Mucosa of stomach (tissue), 1 donor: ENCODE measurements around the gene TCIRG1.

Source experiments
- H3K27me3 ChIP-seq: one replicate; pipeline ENCODE4 v1.7.0; 2013; ENCODE audit warnings: mild to moderate bottlenecking, low read length; ENCODE audit not compliant: control insufficient read depth, insufficient read depth
- H3K36me3 ChIP-seq: one replicate; pipeline ENCODE4 v1.7.0; 2013; ENCODE audit warnings: low read length; ENCODE audit not compliant: control insufficient read depth, insufficient read depth
- H3K4me1 ChIP-seq: one replicate; pipeline ENCODE4 v1.7.0; 2013; ENCODE audit warnings: mild to moderate bottlenecking, low read length; ENCODE audit not compliant: control insufficient read depth, insufficient read depth
- H3K4me3 ChIP-seq: one replicate; pipeline ENCODE4 v1.7.0; 2013; ENCODE audit warnings: low read length
- H3K9ac ChIP-seq: one replicate; pipeline ENCODE4 v1.7.0; 2013; ENCODE audit warnings: mild to moderate bottlenecking, low read length, moderate library complexity
- H3K9me3 ChIP-seq: one replicate; pipeline ENCODE4 v1.7.0; 2013; ENCODE audit warnings: mild to moderate bottlenecking, low read length, moderate library complexity; ENCODE audit not compliant: control insufficient read depth
- donor health status: Pancreatic carcinoma.

TCIRG1 gene

DNA sequence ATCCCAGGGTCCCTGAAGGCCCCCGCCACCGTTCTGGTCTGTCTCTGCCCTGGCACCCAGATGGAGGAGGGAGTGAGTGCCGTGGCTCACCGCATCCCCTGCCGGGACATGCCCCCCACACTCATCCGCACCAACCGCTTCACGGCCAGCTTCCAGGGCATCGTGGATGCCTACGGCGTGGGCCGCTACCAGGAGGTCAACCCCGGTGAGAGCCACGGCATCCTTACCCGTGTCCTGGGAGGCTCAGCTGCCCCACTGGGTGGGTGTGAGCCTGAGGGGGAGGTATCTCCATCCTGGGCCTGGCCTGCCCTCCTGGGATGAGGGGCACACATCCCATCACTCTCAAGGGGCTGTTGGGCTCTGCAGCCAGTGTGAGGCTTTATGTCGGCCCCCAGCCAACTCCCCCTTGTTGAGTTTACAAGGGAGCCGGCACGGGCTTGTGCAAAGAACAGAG is 6.1 kb downstream of the TCIRG1 start:
- Histone ChIP-seq H3K4me1 (peaks cover 10% of the 10 kb centered on the region), H3K9ac (no peak overlapping the region), H3K27me3 (no peaks in the 10 kb centered on the region), H3K9me3 (no peaks in the 10 kb centered on the region), H3K36me3 (peaks cover 11% of the 10 kb centered on the region), H3K4me3 (no peak overlapping the region)

DNA sequence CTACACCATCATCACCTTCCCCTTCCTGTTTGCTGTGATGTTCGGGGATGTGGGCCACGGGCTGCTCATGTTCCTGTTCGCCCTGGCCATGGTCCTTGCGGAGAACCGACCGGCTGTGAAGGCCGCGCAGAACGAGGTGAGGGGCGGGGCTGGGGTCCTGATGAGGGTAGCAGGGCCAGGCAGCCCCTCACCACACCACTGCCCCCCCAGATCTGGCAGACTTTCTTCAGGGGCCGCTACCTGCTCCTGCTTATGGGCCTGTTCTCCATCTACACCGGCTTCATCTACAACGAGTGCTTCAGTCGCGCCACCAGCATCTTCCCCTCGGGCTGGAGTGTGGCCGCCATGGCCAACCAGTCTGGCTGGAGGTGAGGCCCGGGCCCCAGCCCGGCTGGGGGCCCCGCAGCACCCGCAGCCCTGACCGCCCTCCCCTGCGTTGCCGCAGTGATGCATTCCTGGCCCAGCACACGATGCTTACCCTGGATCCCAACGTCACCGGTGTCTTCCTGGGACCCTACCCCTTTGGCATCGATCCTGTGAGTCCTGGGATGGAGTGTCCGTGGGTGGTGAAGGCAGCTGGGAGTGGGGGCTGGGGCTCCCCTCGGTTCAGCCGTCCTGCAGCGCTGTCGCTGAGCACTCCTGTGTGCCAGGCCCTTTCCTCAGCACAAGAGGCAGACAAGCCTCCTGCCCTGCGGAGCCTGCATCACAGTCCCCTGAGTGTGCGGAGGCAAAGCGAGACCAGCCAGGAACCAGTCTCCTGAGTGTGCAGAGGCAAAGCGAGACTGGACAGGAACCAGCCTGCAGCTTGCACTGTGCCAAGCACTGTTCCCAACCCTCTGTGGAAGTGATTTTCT is 8.8 kb downstream of the TCIRG1 start:
- Histone ChIP-seq H3K27me3 (no peaks in the 10 kb centered on the region), H3K4me1 (no peaks in the 10 kb centered on the region), H3K4me3 (no peak overlapping the region), H3K36me3 (peaks cover 16% of the 10 kb centered on the region), H3K9me3 (no peaks in the 10 kb centered on the region), H3K9ac (no peak overlapping the region)

DNA sequence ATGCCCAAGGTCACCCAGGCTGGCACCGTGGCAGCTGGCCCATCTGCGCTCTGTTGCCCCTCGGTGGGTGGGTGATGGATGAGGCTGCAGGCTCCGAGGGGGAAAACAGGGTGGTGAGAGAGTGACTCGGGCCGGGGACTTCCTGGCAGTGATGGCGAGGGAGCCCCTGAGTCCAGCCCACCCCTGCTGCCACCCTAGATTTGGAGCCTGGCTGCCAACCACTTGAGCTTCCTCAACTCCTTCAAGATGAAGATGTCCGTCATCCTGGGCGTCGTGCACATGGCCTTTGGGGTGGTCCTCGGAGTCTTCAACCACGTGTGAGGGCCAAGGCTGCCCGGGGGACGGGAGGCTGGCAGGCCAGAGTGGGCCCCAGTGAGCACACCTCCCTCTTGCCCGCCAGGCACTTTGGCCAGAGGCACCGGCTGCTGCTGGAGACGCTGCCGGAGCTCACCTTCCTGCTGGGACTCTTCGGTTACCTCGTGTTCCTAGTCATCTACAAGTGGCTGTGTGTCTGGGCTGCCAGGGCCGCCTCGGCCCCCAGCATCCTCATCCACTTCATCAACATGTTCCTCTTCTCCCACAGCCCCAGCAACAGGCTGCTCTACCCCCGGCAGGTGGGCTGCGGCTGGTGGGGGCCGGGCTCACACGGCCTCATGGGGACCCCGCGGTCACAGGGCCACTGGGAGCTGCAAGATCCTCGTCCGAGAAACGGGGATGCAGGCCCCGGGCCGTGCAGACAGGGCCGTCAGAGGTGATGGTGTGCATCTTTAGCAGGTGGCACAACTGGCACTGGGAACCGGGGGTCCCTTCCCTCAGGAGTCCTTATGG is 10.1 kb downstream of the TCIRG1 start:
- Histone ChIP-seq H3K4me1 (no peaks in the 10 kb centered on the region), H3K9ac (no peak overlapping the region), H3K4me3 (no peak overlapping the region), H3K36me3 (peaks cover 16% of the 10 kb centered on the region), H3K9me3 (no peaks in the 10 kb centered on the region), H3K27me3 (no peaks in the 10 kb centered on the region)

DNA sequence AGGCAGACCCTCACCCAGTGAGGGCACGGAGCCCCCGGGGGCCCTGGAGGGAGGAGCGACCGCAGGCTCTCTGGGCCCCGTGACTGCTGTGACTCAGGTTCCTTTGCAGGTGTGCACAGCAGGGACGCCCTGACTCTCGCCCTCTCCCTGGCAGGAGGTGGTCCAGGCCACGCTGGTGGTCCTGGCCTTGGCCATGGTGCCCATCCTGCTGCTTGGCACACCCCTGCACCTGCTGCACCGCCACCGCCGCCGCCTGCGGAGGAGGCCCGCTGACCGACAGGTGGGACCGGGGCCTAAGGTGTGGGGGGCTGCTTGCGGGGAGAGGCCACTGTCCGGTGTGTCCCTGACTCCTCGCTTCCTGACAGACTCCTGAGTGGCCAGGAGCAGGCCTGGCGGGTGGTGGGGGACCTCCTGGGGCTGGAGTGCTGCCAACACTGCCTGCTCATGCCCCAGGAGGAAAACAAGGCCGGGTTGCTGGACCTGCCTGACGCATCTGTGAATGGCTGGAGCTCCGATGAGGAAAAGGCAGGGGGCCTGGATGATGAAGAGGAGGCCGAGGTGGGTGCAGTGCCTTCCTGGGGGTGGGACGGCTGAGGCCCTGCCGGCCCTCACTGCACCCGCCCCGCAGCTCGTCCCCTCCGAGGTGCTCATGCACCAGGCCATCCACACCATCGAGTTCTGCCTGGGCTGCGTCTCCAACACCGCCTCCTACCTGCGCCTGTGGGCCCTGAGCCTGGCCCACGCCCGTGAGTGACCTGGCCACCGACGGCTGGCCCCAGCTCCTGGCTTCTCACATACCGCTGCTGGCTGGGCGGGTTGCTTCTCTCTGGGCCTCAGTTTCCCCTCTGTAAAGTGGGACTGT is 10.9 kb downstream of the TCIRG1 start:
- Histone ChIP-seq H3K27me3 (no peaks in the 10 kb centered on the region), H3K4me3 (no peak overlapping the region), H3K9me3 (no peaks in the 10 kb centered on the region), H3K36me3 (peaks cover 14% of the 10 kb centered on the region), H3K4me1 (no peaks in the 10 kb centered on the region), H3K9ac (no peak overlapping the region)

DNA sequence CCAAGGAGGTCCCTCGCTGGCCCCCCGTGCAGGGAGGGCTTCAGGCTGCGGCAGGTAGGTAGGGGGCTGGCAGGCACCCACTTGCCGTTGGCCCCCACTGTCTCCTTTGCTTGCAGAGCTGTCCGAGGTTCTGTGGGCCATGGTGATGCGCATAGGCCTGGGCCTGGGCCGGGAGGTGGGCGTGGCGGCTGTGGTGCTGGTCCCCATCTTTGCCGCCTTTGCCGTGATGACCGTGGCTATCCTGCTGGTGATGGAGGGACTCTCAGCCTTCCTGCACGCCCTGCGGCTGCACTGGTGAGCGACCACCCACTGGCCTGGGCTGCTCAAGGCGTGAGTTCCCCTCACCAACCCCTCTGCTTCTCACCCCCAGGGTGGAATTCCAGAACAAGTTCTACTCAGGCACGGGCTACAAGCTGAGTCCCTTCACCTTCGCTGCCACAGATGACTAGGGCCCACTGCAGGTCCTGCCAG is 11.6 kb downstream of the TCIRG1 start:
- H3K9me3 ChIP-seq: no peaks in the 10 kb centered on the region
- no peaks in the 10 kb centered on the region for H3K27me3 ChIP-seq
- H3K4me3 ChIP-seq: no peak overlapping the region
- H3K36me3 ChIP-seq: peaks cover 10% of the 10 kb centered on the region
- H3K9ac ChIP-seq: no peak overlapping the region
- no peaks in the 10 kb centered on the region for H3K4me1 ChIP-seq

DNA sequence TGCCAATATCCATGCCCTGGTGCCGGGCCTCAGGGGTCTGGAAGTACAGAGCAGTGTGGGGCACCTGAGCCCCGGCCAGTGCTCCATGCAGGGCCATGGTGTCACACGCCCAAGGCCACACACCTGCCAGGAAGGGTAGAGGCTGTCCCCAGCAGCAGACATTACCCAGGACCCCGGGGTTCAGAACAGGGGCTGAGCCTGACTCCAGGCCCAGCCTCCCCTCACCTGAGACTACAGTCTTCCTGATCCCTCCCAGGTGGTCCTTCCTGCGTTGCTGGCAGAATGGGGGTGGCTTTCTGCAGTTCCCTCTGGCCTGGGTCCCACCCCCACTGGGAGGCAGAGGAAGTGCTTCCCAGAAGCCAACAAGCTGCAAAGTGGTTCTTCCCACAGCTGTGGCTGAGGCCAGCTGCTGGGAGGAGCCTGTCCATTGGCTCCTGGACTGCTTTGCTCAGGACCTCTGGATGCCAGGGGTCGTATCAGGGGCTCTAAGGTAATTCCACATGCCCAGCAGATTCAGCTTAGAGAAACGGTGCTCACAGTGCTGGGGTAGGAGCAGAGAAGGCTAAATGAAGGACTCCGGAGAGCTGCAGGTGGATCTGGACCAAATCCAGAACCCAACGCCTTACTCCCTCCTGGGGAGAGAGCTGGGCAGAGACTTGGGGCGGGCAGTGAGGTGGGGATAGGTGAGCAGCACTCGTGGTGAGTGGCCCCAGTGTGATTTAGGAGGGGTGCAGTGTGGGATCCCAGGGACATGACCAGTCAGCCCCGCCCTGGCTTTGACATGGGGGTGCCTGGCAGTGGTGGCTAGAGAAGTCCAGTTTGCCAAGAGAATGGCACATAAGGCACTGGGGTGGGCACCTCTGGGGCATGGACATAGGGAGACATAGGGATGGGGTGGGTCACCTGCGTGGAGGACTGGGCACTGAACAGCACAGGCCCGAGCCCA is 12.6 kb downstream of the TCIRG1 start:
- no peak overlapping the region for H3K9ac ChIP-seq
- no peaks in the 10 kb centered on the region for H3K9me3 ChIP-seq
- no peak overlapping the region for H3K4me3 ChIP-seq
- no peaks in the 10 kb centered on the region for H3K4me1 ChIP-seq
- H3K36me3 ChIP-seq: peaks cover 10% of the 10 kb centered on the region
- H3K27me3 ChIP-seq: no peaks in the 10 kb centered on the region

DNA sequence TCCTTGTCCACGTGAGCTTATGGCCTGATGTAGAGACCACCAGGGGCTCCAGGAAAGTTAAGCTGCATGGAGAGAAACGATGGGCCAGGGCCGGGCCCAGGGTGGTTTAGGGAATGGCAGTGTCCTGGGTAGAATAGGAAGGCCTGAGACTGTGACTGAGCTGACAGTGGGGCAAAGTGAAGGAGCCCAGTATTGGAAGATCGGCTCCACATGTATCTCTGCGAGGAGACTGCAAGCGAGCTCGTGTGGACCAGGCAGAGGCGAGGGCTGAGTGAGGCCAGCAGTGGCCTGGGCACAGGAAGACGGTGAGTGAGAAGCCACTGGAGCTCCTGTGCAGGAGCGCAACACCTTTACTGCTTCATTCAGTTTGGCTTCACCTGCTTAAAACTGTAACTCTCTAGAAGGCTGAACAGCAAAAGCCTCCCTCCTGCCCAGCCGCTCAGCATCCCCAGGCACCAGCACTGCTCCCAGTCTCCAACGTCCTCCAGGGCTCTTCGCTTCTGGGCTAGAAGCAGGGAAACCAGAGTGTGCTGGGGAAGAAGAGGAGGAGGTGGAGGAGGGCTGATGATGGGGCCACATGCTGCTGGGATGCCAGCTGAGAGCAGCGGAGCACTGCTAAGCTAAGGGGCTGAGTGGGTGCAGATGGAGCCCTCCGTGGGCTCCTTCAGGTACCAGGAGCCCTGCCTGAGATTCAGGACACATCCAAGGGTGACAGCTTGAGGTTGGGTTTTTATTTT is 13.5 kb downstream of the TCIRG1 start:
- no peaks in the 10 kb centered on the region for H3K9me3 ChIP-seq
- H3K4me3 ChIP-seq: no peak overlapping the region
- no peaks in the 10 kb centered on the region for H3K27me3 ChIP-seq
- no peaks in the 10 kb centered on the region for H3K4me1 ChIP-seq
- peaks cover 10% of the 10 kb centered on the region for H3K36me3 ChIP-seq
- H3K9ac ChIP-seq: no peak overlapping the region

DNA sequence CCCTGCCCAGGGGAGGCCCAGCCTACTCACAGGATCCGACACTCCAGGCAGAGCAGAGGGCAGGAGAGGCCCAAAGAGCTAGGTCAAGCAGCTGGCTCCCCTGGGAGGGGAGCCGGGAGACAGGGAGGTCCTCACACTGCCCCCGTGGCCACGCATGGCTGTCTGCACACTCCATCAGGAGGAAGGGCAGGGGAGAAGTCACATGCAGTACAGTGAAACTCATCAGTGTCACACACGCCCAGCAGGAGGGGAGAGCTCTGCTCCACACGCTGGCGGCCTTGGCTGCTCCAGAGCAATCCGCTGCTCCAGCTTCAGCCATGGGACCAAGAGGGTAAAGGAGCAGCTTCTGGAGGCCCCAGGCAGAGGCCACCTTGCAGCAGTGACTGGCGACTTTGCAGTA is 14.3 kb downstream of the TCIRG1 start:
- Histone ChIP-seq H3K9me3 (no peaks in the 10 kb centered on the region), H3K9ac (no peak overlapping the region), H3K27me3 (no peaks in the 10 kb centered on the region), H3K4me3 (no peak overlapping the region), H3K36me3 (peaks cover 10% of the 10 kb centered on the region), H3K4me1 (no peaks in the 10 kb centered on the region)

DNA sequence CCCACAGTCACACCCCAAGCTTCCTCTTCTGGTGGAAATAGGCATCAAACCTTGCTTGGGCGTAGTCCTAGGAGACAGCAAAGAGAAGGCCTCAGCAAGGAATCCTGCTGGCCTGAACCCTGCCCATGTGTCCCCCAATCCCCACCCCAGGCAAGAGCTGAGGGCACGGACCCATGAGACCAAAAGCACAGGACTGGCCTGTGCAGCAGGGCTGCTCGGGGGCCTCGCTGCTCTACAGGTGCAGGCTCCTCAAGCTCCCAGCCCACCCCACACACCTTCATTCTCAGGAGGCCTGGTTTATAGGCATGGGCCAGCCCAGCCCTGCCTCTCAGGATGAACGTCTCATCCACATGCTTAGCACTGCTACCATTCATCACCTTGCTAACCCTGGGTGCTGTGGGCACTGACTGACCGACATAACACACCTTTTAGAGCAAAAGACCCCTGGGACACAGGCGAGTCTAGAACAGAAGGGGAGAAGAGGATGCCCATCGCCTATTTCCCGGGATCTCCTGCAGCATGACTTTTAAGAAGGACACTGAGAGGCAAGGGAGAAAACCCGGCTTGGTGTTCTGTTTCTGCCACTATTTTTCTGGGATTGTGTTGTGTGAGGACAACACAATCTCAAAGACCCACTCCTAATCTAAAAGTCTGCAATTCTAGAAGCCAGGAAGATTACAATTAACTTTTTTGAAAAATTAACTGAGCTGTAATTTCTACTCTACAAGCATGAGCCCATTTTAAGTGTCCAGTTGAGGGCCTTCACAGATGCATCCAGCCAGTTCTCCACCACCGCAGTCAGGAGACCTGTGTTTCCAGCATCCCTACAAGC is 15.4 kb downstream of the TCIRG1 start:
- H3K9me3 ChIP-seq: no peaks in the 10 kb centered on the region
- no peaks in the 10 kb centered on the region for H3K4me1 ChIP-seq
- no peak overlapping the region for H3K9ac ChIP-seq
- H3K4me3 ChIP-seq: no peak overlapping the region
- peaks cover 4% of the 10 kb centered on the region for H3K36me3 ChIP-seq
- no peaks in the 10 kb centered on the region for H3K27me3 ChIP-seq
